ENCODE data around the gene GSTO2. TPM values are rescaled to one million over a fixed set of nuclear protein-coding genes. Genes with fewer than 3 reads are reported as not detected.
A peak's percentile ranks its signal among the peaks of the same experiment; 100 is the strongest.

GSTO2 gene
- total and polyA plus RNA-seq, 2 experiments from 2014 or later: 0.37 to 2.5 TPM

- Histone ChIP-seq H4K20me1 (ENCODE audit: insufficient read depth, poor library complexity, severe bottlenecking) (no peaks in the 10 kb centered on the region), H3K27me3 (no peaks in the 10 kb centered on the region), H3K4me1 (ENCODE audit: insufficient read depth) (no peaks in the 10 kb centered on the region), H3K36me3 (replicated peaks; ENCODE audit: insufficient read depth, low read depth) (no peaks in the 10 kb centered on the region), H3K9me2 (replicated peaks; ENCODE audit: insufficient read depth) (no peaks in the 10 kb centered on the region), H3K79me2 (no peaks in the 10 kb centered on the region), H2AFZ (no peak overlapping the region), H3K9me3 (ENCODE audit: low read depth) (no peaks in the 10 kb centered on the region), H3K27ac (no peak overlapping the region), H3K4me2 (no peak overlapping the region), H3K4me3 (no peak overlapping the region)
- 78% methylated on average over 4 of the region's 4 CpGs for WGBS (ENCODE audit: low lambda C conversion rate, missing lambda C conversion rate)
- DNase-seq (ENCODE audit: low spot score): no peak
- TF ChIP-seq EZH2 (IDR thresholded peaks at IDR 0.05; ENCODE audit: borderline replicate concordance): no peak
- no peak for TF ChIP-seq CTCF (IDR thresholded peaks at IDR 0.05; ENCODE audit: poor library complexity)
- no peak for TF ChIP-seq EZH2phosphoT487 (IDR thresholded peaks at IDR 0.05; ENCODE audit: low read depth, severe bottlenecking, unreplicated experiment)
Measured at GRCh38 chr10:104347295-104348045, 78.5 kb downstream of the GSTO2 start.

GRCh38 chr10:104348601-104349000 is 79.6 kb downstream of the GSTO2 start:
- no peak for DNase-seq (ENCODE audit: low spot score)
- no peak overlapping the region for H3K27ac ChIP-seq
- WGBS (ENCODE audit: low lambda C conversion rate, missing lambda C conversion rate): 84% methylated on average over 2 of the region's 2 CpGs
- no peak overlapping the region for H2AFZ ChIP-seq
- no peaks in the 10 kb centered on the region for H3K9me2 ChIP-seq (replicated peaks; ENCODE audit: insufficient read depth)
- no peak overlapping the region for H3K4me3 ChIP-seq
- H3K36me3 ChIP-seq (replicated peaks; ENCODE audit: insufficient read depth, low read depth): no peaks in the 10 kb centered on the region
- no peaks in the 10 kb centered on the region for H3K9me3 ChIP-seq (ENCODE audit: low read depth)
- H3K79me2 ChIP-seq: no peaks in the 10 kb centered on the region
- H3K27me3 ChIP-seq: no peaks in the 10 kb centered on the region
- TF ChIP-seq EZH2 (IDR thresholded peaks at IDR 0.05; ENCODE audit: borderline replicate concordance) (no peak), EZH2phosphoT487 (IDR thresholded peaks at IDR 0.05; ENCODE audit: low read depth, severe bottlenecking, unreplicated experiment) (no peak), CTCF (IDR thresholded peaks at IDR 0.05; ENCODE audit: poor library complexity) (no peak)
- no peak overlapping the region for H3K4me2 ChIP-seq
- H3K4me1 ChIP-seq (ENCODE audit: insufficient read depth): no peaks in the 10 kb centered on the region
- H4K20me1 ChIP-seq (ENCODE audit: insufficient read depth, poor library complexity, severe bottlenecking): no peaks in the 10 kb centered on the region

- no peaks in the 10 kb centered on the region for H3K27me3 ChIP-seq
- 31% methylated on average over 5 of the region's 5 CpGs for WGBS (ENCODE audit: low lambda C conversion rate, missing lambda C conversion rate)
- H3K4me2 ChIP-seq: peak overlapping the region; percentile 71
- no peaks in the 10 kb centered on the region for H3K79me2 ChIP-seq
- H3K36me3 ChIP-seq (replicated peaks; ENCODE audit: insufficient read depth, low read depth): no peaks in the 10 kb centered on the region
- H3K4me3 ChIP-seq: no peak overlapping the region
- no peaks in the 10 kb centered on the region for H3K9me3 ChIP-seq (ENCODE audit: low read depth)
- no peaks in the 10 kb centered on the region for H3K4me1 ChIP-seq (ENCODE audit: insufficient read depth)
- no peak for TF ChIP-seq CTCF (IDR thresholded peaks at IDR 0.05; ENCODE audit: poor library complexity)
- TF ChIP-seq EZH2 (IDR thresholded peaks at IDR 0.05; ENCODE audit: borderline replicate concordance): no peak
- TF ChIP-seq EZH2phosphoT487 (IDR thresholded peaks at IDR 0.05; ENCODE audit: low read depth, severe bottlenecking, unreplicated experiment): no peak
- peak; percentile 78 for DNase-seq (ENCODE audit: low spot score)
- H3K27ac ChIP-seq: peak overlapping the region; percentile 42
- no peaks in the 10 kb centered on the region for H3K9me2 ChIP-seq (replicated peaks; ENCODE audit: insufficient read depth)
- no peaks in the 10 kb centered on the region for H4K20me1 ChIP-seq (ENCODE audit: insufficient read depth, poor library complexity, severe bottlenecking)
- H2AFZ ChIP-seq: peak overlapping the region; percentile 20
Measured at GRCh38 chr10:104349623-104350126, 80.7 kb downstream of the GSTO2 start.

Data from hepatocyte (in vitro differentiated cells).